ENCODE results near the gene RSRC1.

The RSRC1 gene

DNA sequence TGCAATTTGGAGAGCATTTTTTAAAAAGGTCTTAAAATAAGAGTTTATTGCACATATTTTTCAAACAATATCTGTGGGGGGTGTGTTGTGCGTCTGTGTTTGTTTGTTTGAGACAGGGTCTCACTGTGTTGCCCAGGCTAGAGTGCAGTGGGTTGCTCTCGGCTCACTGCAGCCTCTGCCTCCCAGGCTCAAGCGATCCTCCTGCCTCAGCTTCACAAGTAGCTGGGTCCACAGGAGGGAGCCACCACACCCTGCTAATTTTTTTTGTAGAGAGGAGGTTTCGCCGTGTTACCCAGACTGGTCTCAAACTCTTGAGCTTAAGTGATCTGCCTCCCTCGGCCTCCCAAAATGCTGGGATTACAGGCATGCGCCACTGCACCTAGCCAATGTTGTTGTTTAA lies 463.8 kb downstream of the RSRC1 start:
- TF ChIP-seq POLR2A (IDR thresholded peaks at IDR 0.05; ENCODE audit: low read length) (no peak), GATA1 (IDR thresholded peaks at IDR 0.05; ENCODE audit: low read depth, low read length) (no peak)
- peak; percentile 15 to 25 for DNase-seq

DNA sequence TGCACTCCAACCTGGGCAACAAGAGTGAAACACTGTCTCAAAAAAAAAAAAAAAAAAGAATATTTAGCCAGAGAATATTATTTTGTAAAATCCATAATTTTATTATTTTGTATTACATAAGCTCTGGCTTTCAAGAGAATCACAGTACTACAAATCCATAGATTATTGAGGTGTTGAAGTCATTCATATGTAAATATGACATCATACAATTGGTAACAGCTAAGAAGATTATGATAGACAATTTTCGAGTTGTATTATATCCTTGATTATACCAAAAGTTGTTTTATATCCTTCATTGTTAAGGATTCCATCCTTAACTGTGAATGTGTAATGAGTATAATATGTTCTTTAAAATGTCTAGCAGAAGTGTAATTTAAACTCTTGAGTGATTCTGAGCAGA lies 464.8 kb downstream of the RSRC1 start:
- DNase-seq = no peak
- TF ChIP-seq GATA1 (IDR thresholded peaks at IDR 0.05; ENCODE audit: low read depth, low read length) = no peak
- no peak for TF ChIP-seq POLR2A (IDR thresholded peaks at IDR 0.05; ENCODE audit: low read length)

DNA sequence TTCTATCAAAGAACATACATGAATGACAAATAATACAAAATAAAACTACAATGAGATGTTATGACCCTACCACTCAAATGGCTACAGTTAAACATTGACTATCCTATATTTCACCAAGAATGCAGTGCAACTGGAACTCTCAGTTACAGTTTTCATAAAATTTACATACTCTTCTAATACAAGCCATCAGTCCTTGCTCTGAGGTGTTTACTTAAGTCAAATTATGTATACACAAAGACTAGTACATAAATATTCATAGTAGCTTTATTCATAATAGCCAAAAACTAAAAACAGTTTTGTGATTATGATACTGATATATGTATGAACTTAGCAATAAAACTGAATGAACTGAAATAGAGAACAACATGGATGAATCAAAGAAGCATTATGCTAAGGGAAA lies 480.3 kb downstream of the RSRC1 start:
- TF ChIP-seq POLR2A (IDR thresholded peaks at IDR 0.05; ENCODE audit: low read length) (no peak), GATA1 (IDR thresholded peaks at IDR 0.05; ENCODE audit: low read depth, low read length) (no peak)
- no peak for DNase-seq
